ENCODE results near the gene CLEC11A. TPM values are rescaled to one million over a fixed set of nuclear protein-coding genes. Genes with fewer than 3 reads are reported as not detected.

Gene CLEC11A
- total and polyA plus RNA-seq, 10 of the 15 experiments (the other 5 are each of a cell fraction or from before 2014, with no cell fraction given): not detected

GRCh38 chr19:50711805-50712204, 11.4 kb upstream of the CLEC11A start:
- Histone ChIP-seq H3K27me3 (replicated peaks in 1 of 2; ENCODE audit: control insufficient read depth in 2 of 2, insufficient read depth in 2 of 2, low read length in 1 of 2) (peaks cover 0 to 2% of the 10 kb centered on the region in 2 experiments; a peak in 2 of 4 replicates), H3K36me3 (ENCODE audit: control insufficient read depth in 2 of 2, insufficient read depth in 2 of 2, low read length in 1 of 2) (no peaks in the 10 kb centered on the region), H3K4me2 (ENCODE audit: control insufficient read depth, insufficient read depth) (no peak overlapping the region), H3K9me3 (replicated peaks; ENCODE audit: control insufficient read depth, insufficient read depth, low read length) (no peaks in the 10 kb centered on the region), H2AFZ (ENCODE audit: control insufficient read depth, low read depth, low read length) (no peak overlapping the region), H3K4me1 (ENCODE audit: control insufficient read depth, insufficient read depth, low read length) (no peaks in the 10 kb centered on the region), H3K4me3 (no peak overlapping the region), H4K20me1 (ENCODE audit: control insufficient read depth, insufficient read depth) (no peaks in the 10 kb centered on the region), H3K79me2 (ENCODE audit: control insufficient read depth, insufficient read depth, low read length) (no peaks in the 10 kb centered on the region), H3K27ac (ENCODE audit: control insufficient read depth, insufficient read depth) (no peak overlapping the region), H3K9ac (ENCODE audit: control insufficient read depth, insufficient read depth, low read length) (no peak overlapping the region)
- no peak for ATAC-seq
- DNase-seq (ENCODE audit: low read depth, low spot score): no peak
- no TSS peak for BruUV-seq (replicated peaks)
- SMC1A ChIA-PET (ENCODE audit: uncharacterized antibody, unreplicated experiment): no interaction called here
- in situ Hi-C loops (cut with MboI) (no loop called here), intact Hi-C loops (cut with micrococcal nuclease; ENCODE audit: unreplicated experiment) (no loop called here)
- 4% methylated on average over 9 of the region's 9 CpGs for WGBS (ENCODE audit: insufficient coverage, insufficient replicate concordance, low lambda C conversion rate, missing lambda C conversion rate)
- RAD21 ChIA-PET (ENCODE audit: unreplicated experiment): no interaction called here
- POLR2A ChIA-PET: no interaction called here
- FAIRE-seq: no peak
- CTCF ChIA-PET: interaction anchor here (0.6 kb wide), 1 partner anchor 13 kb away, joined by 3 read pairs; no protein-coding TSS in a partner anchor
- TF ChIP-seq EGR1 (IDR thresholded peaks at IDR 0.05; ENCODE audit: borderline replicate concordance in 1 of 2, low read depth in 2 of 2, low read length in 2 of 2) (no peak), EZH2 (IDR thresholded peaks at IDR 0.05; ENCODE audit: borderline replicate concordance, control insufficient read depth, low read depth, low read length) (no peak), GABPA (IDR thresholded peaks at IDR 0.05; ENCODE audit: low read depth) (no peak), JUNB (IDR thresholded peaks at IDR 0.05) (no peak), PAX8 (IDR thresholded peaks at IDR 0.05) (no peak), RBBP5 (conservative IDR thresholded peaks at IDR 0.05) (no peak), MYB (IDR thresholded peaks at IDR 0.05; ENCODE audit: borderline replicate concordance, low read depth, low read length) (no peak), TCF3 (IDR thresholded peaks at IDR 0.05; ENCODE audit: borderline replicate concordance, insufficient read depth, low read depth, low read length) (no peak), CEBPB (IDR thresholded peaks at IDR 0.05; ENCODE audit: borderline replicate concordance in 1 of 2, low read depth in 2 of 2, low read length in 2 of 2) (no peak)

- H3K4me3 ChIP-seq: no peak overlapping the region
- ChIA-PET SMC1A (ENCODE audit: uncharacterized antibody, unreplicated experiment) (no interaction called here), POLR2A (no interaction called here), RAD21 (ENCODE audit: unreplicated experiment) (no interaction called here), CTCF (no interaction called here)
- BruUV-seq (replicated peaks): no TSS peak
- H3K79me2 ChIP-seq (ENCODE audit: control insufficient read depth, insufficient read depth, low read length): no peaks in the 10 kb centered on the region
- no peak overlapping the region for H2AFZ ChIP-seq (ENCODE audit: control insufficient read depth, low read depth, low read length)
- WGBS (ENCODE audit: insufficient coverage, insufficient replicate concordance, low lambda C conversion rate, missing lambda C conversion rate): 5% methylated on average over 6 of the region's 6 CpGs
- H3K27me3 ChIP-seq (replicated peaks in 1 of 2; ENCODE audit: control insufficient read depth in 2 of 2, insufficient read depth in 2 of 2, low read length in 1 of 2): peaks cover 6% of the 10 kb centered on the region in 2 experiments
- H4K20me1 ChIP-seq (ENCODE audit: control insufficient read depth, insufficient read depth): no peaks in the 10 kb centered on the region
- intact Hi-C loops (cut with micrococcal nuclease; ENCODE audit: unreplicated experiment): no loop called here
- H3K27ac ChIP-seq (ENCODE audit: control insufficient read depth, insufficient read depth): no peak overlapping the region
- no peaks in the 10 kb centered on the region for H3K4me1 ChIP-seq (ENCODE audit: control insufficient read depth, insufficient read depth, low read length)
- no peaks in the 10 kb centered on the region for H3K36me3 ChIP-seq (ENCODE audit: control insufficient read depth in 2 of 2, insufficient read depth in 2 of 2, low read length in 1 of 2)
- in situ Hi-C loops (cut with MboI): no loop called here
- no peak for ATAC-seq
- no peak for DNase-seq (ENCODE audit: low read depth, low spot score)
- no peak overlapping the region for H3K4me2 ChIP-seq (ENCODE audit: control insufficient read depth, insufficient read depth)
- H3K9ac ChIP-seq (ENCODE audit: control insufficient read depth, insufficient read depth, low read length): no peak overlapping the region
- no peaks in the 10 kb centered on the region for H3K9me3 ChIP-seq (replicated peaks; ENCODE audit: control insufficient read depth, insufficient read depth, low read length)
- FAIRE-seq: no peak
- no peak for TF ChIP-seq ZSCAN29 (IDR thresholded peaks at IDR 0.05)
- TF ChIP-seq BHLHE40 (IDR thresholded peaks at IDR 0.05; ENCODE audit: borderline replicate concordance in 1 of 2, low read depth in 2 of 2, low read length in 1 of 2): no peak
- TF ChIP-seq NR2C2 (IDR thresholded peaks at IDR 0.05; ENCODE audit: borderline replicate concordance, control insufficient read depth, insufficient read length, low read depth): no peak
- TF ChIP-seq SREBF1 (IDR thresholded peaks at IDR 0.05; ENCODE audit: low read length): no peak
- TF ChIP-seq NFIC (IDR thresholded peaks at IDR 0.05; ENCODE audit: low read depth, low read length): no peak
- TF ChIP-seq, protein P1, sequence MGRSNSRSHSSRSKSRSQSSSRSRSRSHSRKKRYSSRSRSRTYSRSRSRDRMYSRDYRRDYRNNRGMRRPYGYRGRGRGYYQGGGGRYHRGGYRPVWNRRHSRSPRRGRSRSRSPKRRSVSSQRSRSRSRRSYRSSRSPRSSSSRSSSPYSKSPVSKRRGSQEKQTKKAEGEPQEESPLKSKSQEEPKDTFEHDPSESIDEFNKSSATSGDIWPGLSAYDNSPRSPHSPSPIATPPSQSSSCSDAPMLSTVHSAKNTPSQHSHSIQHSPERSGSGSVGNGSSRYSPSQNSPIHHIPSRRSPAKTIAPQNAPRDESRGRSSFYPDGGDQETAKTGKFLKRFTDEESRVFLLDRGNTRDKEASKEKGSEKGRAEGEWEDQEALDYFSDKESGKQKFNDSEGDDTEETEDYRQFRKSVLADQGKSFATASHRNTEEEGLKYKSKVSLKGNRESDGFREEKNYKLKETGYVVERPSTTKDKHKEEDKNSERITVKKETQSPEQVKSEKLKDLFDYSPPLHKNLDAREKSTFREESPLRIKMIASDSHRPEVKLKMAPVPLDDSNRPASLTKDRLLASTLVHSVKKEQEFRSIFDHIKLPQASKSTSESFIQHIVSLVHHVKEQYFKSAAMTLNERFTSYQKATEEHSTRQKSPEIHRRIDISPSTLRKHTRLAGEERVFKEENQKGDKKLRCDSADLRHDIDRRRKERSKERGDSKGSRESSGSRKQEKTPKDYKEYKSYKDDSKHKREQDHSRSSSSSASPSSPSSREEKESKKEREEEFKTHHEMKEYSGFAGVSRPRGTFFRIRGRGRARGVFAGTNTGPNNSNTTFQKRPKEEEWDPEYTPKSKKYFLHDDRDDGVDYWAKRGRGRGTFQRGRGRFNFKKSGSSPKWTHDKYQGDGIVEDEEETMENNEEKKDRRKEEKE (IDR thresholded peaks at IDR 0.05): no peak
- TF ChIP-seq TCF7 (IDR thresholded peaks at IDR 0.05; ENCODE audit: borderline replicate concordance): no peak
Observed at GRCh38 chr19:50712833-50713232, 10.3 kb upstream of the CLEC11A start.
